Breast epithelium (tissue), 4 donors: Measurements from ENCODE around the gene TTLL11. TPM values are rescaled to one million over a fixed set of nuclear protein-coding genes. Genes with fewer than 3 reads are reported as not detected.

Experiments used
- DNase-seq, 2 donors: peaks; one replicate each; pipeline ENCODE4 v3.0.0-alpha.2; 2019; ENCODE audit warnings: low spot score in 2 of 2
- H3K27ac ChIP-seq, 2 donors: fragments of 200-600 bp; sonication (generic) in 1 of 2; one replicate each; pipeline ENCODE4 v1.5.1; 2016 to 2019; ENCODE audit warnings: mild to moderate bottlenecking in 1 of 2
- H3K27me3 ChIP-seq, 2 donors: fragments of 200-600 bp; sonication (generic) in 1 of 2; one replicate each; pipeline versions ENCODE4 v1.5.1 to v1.6.0; 2017 to 2019; ENCODE audit warnings: control low read depth in 1 of 2, mild to moderate bottlenecking in 1 of 2
- H3K36me3 ChIP-seq: fragments of 200-600 bp; one replicate; pipeline ENCODE4 v1.5.1; 2019
- H3K4me1 ChIP-seq, 2 donors: fragments of 200-600 bp; sonication (generic); one replicate each; pipeline ENCODE4 v1.5.1; 2016 to 2019; ENCODE audit warnings: control low read depth in 1 of 2
- H3K4me3 ChIP-seq, 3 donors: fragments of 200-600 bp; sonication (generic); 1 replicate in 2 of 3; 2 replicates in 1 of 3; pipeline ENCODE4 v1.5.1; 2016 to 2019; ENCODE audit warnings: mild to moderate bottlenecking in 3 of 3, moderate library complexity in 2 of 3
- H3K9me3 ChIP-seq, 2 donors: fragments of 200-600 bp; sonication (generic) in 1 of 2; one replicate each; pipeline ENCODE4 v1.5.1; 2016 to 2019; ENCODE audit warnings: control low read depth in 1 of 2
- CTCF ChIP-seq, 3 donors: fragments of 450-650 bp; IDR thresholded peaks; one replicate each; pipeline ENCODE4 v1.5.1; 2016 to 2017; ENCODE audit warnings: antibody characterized with exemption in 3 of 3, mild to moderate bottlenecking in 3 of 3, moderate library complexity in 3 of 3
- POLR2A ChIP-seq: fragments of 450-650 bp; IDR thresholded peaks from one replicate; pipeline ENCODE4 v1.6.1; 2016; ENCODE audit warnings: antibody characterized with exemption, mild to moderate bottlenecking, moderate library complexity
- POLR2AphosphoS5 ChIP-seq, 3 donors: sonication (generic); formaldehyde crosslinking; IDR thresholded peaks; one replicate each; pipeline ENCODE4 v1.6.1; 2017; ENCODE audit warnings: antibody characterized with exemption in 3 of 3
- intact Hi-C: fragments of 100-400 bp; cut with DNase I; formaldehyde crosslinking; loops from one replicate; pipeline ENCODE4 v1.15.1; 2023; ENCODE audit warnings: low total_unique reads
- total RNA-seq, 3 donors: library from RNA; depleted of rRNA; stranded (reverse); fragments of >200 nt; gene quantifications; one replicate each; pipeline ENCODE4 v1.1.0, GENCODE V29; 2016

Gene TTLL11
- total RNA-seq, 3 donors from 2014 or later: 9.0 to 12.1 (median 10.0) TPM

DNA sequence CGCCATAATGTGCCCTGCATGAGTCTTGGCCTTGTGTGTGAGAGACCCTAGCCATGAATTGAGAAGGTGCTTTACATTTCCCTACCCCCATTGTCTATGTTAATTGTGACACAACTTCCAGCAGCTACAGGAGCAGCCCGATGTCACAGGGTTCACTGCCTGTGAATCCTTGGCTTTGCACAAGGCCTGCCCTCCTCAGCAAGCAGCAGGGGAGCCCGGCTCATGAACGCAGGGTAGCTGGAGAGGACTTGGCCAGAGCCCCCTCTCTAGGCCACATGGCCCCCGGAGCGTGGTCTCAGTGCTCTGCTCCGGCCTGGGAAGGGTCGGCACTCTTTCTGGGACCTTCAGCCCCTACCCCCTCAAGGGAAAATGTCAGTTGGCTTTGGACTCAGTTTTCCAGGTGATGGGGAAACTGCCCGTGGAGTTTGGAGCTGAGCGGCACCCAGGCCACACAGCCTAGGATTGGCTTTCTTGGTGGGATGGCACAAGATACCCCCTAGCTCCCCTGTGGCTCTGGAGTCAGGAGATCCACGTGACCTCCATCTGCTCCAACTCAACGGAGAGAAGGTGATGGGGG is 280.9 kb downstream of the TTLL11 start:
- DNase-seq: no peak

GRCh38 chr9:121811751-121812150 is 281.4 kb downstream of the TTLL11 start:
- Histone ChIP-seq H3K4me3 (no peak overlapping the region), H3K27me3 (no peaks in the 10 kb centered on the region), H3K36me3 (no peaks in the 10 kb centered on the region), H3K27ac (no peak overlapping the region), H3K9me3 (no peaks in the 10 kb centered on the region), H3K4me1 (no peaks in the 10 kb centered on the region)
- intact Hi-C loops: no loop called here
- TF ChIP-seq POLR2A: no peak
- no peak for TF ChIP-seq POLR2AphosphoS5 (IDR thresholded peaks at IDR 0.05)
- TF ChIP-seq CTCF (IDR thresholded peaks at IDR 0.05): no peak
- no peak for DNase-seq

More for the DNA sequence above, 280.9 kb downstream of the TTLL11 start:
- H3K36me3 ChIP-seq: no peaks in the 10 kb centered on the region
- H3K4me3 ChIP-seq: no peak overlapping the region
- intact Hi-C loops: no loop called here
- no peak for TF ChIP-seq POLR2AphosphoS5 (IDR thresholded peaks at IDR 0.05)
- TF ChIP-seq POLR2A: no peak
- no peaks in the 10 kb centered on the region for H3K9me3 ChIP-seq
- H3K4me1 ChIP-seq: no peaks in the 10 kb centered on the region
- no peaks in the 10 kb centered on the region for H3K27me3 ChIP-seq
- H3K27ac ChIP-seq: no peak overlapping the region

DNA sequence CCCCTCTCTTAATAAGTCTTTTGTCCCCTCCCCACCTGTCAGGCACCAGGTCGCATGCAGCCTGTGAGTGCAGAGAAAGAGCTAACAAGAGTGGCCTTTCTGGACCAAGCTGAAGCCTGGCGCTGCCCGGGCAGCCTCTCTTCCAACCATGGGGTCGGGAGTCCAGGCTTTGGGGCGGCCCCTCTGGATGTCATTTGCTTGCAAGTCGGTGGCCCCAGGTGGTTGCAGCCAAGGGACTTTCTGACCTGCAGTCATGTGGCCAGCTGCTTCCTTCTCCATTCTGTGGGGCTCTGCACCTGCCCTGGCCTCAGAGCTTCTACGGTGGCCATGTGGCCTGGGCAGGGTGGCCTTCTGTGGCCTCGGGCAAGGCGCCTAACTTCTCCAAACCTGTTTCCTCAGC is 282.0 kb downstream of the TTLL11 start:
- intact Hi-C loops: no loop called here
- DNase-seq: no peak
- no peaks in the 10 kb centered on the region for H3K9me3 ChIP-seq

GRCh38 chr9:121810489-121810888 is 282.6 kb downstream of the TTLL11 start:
- intact Hi-C loops: no loop called here
- H3K27me3 ChIP-seq: no peaks in the 10 kb centered on the region
- no peaks in the 10 kb centered on the region for H3K4me1 ChIP-seq
- no peak overlapping the region for H3K27ac ChIP-seq
- no peak for DNase-seq
- H3K9me3 ChIP-seq: no peaks in the 10 kb centered on the region
- H3K4me3 ChIP-seq: no peak overlapping the region
- no peaks in the 10 kb centered on the region for H3K36me3 ChIP-seq
- TF ChIP-seq POLR2AphosphoS5 (IDR thresholded peaks at IDR 0.05): no peak
- no peak for TF ChIP-seq POLR2A
- no peak for TF ChIP-seq CTCF (IDR thresholded peaks at IDR 0.05)

More for the DNA sequence above, 282.0 kb downstream of the TTLL11 start:
- Histone ChIP-seq H3K4me1 (no peaks in the 10 kb centered on the region), H3K27ac (no peak overlapping the region), H3K36me3 (no peaks in the 10 kb centered on the region), H3K27me3 (no peaks in the 10 kb centered on the region), H3K4me3 (no peak overlapping the region)
- TF ChIP-seq CTCF (IDR thresholded peaks at IDR 0.05) (no peak), POLR2A (no peak), POLR2AphosphoS5 (IDR thresholded peaks at IDR 0.05) (no peak)

DNA sequence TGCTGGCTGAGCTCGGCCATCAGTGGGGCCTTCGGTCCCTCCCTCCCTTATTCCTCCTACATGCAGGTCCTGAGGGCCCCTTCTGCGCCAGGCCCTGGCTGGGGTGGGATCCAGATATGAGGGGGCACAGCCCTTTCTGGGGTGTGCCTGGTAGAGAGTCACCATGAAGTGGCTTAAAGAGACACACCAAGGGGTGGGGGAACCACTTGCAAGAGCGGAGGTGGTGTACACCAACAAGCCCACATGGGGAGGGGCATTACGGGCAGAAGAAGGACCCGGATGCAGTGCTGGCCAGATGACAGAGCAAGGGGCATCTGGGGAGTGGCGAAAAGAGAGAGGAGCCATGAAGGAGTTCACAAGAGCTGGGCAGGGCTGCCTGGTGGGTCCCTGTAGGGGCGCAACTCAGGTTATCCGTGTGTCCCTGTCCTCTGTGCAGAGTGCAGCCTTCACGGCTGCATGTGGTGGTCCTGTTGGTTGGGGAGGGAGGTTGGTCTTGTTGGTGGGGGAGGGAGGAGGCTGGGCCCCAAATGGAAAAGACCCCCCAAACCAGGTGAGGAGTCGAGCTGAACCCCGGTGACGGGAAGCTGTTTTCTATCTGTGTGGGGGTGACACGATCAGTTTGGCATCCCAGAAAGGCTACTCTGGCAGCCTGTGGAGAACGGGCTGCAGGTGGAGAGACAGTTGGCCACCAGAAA is 283.6 kb downstream of the TTLL11 start:
- Histone ChIP-seq H3K4me3 (no peak overlapping the region), H3K27me3 (no peaks in the 10 kb centered on the region), H3K36me3 (no peaks in the 10 kb centered on the region), H3K9me3 (peaks cover 0 to 4% of the 10 kb centered on the region in 2 donors), H3K4me1 (no peaks in the 10 kb centered on the region), H3K27ac (no peak overlapping the region)
- TF ChIP-seq POLR2AphosphoS5 (IDR thresholded peaks at IDR 0.05) (no peak), CTCF (IDR thresholded peaks at IDR 0.05) (no peak)
- intact Hi-C loops: no loop called here
- no peak for DNase-seq
